WTC11 (cell line): ENCODE measurements around the gene CHST1.

Source experiments
- AFF4 ChIP-seq: sonication (generic); formaldehyde crosslinking; IDR thresholded peaks from 2 replicates; pipeline ENCODE4 v1.8.1; 2023; ENCODE audit warnings: mild to moderate bottlenecking, missing genetic modification reagents, borderline replicate concordance
- CREB1 ChIP-seq: sonication (generic); formaldehyde crosslinking; IDR thresholded peaks from 2 replicates; pipeline ENCODE4 v1.8.0; 2023; ENCODE audit warnings: mild to moderate bottlenecking, missing genetic modification reagents
- CTCF ChIP-seq: fragments of 200-600 bp; IDR thresholded peaks from 2 replicates; pipeline ENCODE4 v1.8.0; 2022; ENCODE audit warnings: antibody characterized with exemption
- E2F4 ChIP-seq: sonication (generic); formaldehyde crosslinking; IDR thresholded peaks from 2 replicates; pipeline ENCODE4 v1.8.1; 2022; ENCODE audit warnings: low read depth, mild to moderate bottlenecking, moderate library complexity, missing genetic modification reagents, borderline replicate concordance
- JUN ChIP-seq: sonication (generic); formaldehyde crosslinking; IDR thresholded peaks from 2 replicates; pipeline ENCODE4 v1.8.0; 2023; ENCODE audit warnings: mild to moderate bottlenecking, missing genetic modification reagents
- MYBL2 ChIP-seq: sonication (generic); formaldehyde crosslinking; IDR thresholded peaks from 2 replicates; pipeline ENCODE4 v1.8.1; 2023; ENCODE audit warnings: mild to moderate bottlenecking, moderate library complexity, missing genetic modification reagents
- RELA ChIP-seq: sonication (generic); formaldehyde crosslinking; IDR thresholded peaks from 2 replicates; pipeline ENCODE4 v1.8.1; 2022; ENCODE audit warnings: missing genetic modification reagents, mild to moderate bottlenecking, borderline replicate concordance
- TEAD4 ChIP-seq: sonication (generic); formaldehyde crosslinking; IDR thresholded peaks from 2 replicates; pipeline ENCODE4 v1.8.0; 2022; ENCODE audit warnings: mild to moderate bottlenecking, missing genetic modification reagents
- USF2 ChIP-seq: sonication (generic); formaldehyde crosslinking; IDR thresholded peaks from 2 replicates; pipeline ENCODE4 v1.8.1; 2023; ENCODE audit warnings: mild to moderate bottlenecking, missing genetic modification reagents, moderate library complexity
- ZNF423 ChIP-seq: fragments of 250-450 bp; sonication (Bioruptor Pico); IDR thresholded peaks from 2 replicates; pipeline ENCODE4 v2.1.2; 2022; ENCODE audit warnings: mild to moderate bottlenecking, moderate library complexity

GRCh38 chr11:45624095-45624494, 41.3 kb downstream of the CHST1 start:
- no peak for TF ChIP-seq AFF4 (CRISPR knock-in tag)
- TF ChIP-seq JUN (CRISPR knock-in tag): no peak
- TF ChIP-seq CREB1: no peak
- no peak for TF ChIP-seq ZNF423
- TF ChIP-seq MYBL2 (CRISPR knock-in tag): no peak
- TF ChIP-seq RELA (CRISPR knock-in tag): no peak
- no peak for TF ChIP-seq USF2 (CRISPR knock-in tag)
- TF ChIP-seq E2F4 (CRISPR knock-in tag): no peak
- TF ChIP-seq TEAD4 (CRISPR knock-in tag): no peak
- no peak for TF ChIP-seq CTCF
